ENCODE data around the gene UGT1A5.

- TF ChIP-seq SIN3A (IDR thresholded peaks at IDR 0.05; ENCODE audit: low read depth) (no peak), EZH2phosphoT487 (IDR thresholded peaks at IDR 0.05; ENCODE audit: borderline replicate concordance) (no peak), POLR2A (IDR thresholded peaks at IDR 0.05; ENCODE audit: borderline replicate concordance, extremely low read depth, insufficient read depth, insufficient read length) (no peak), YY1 (IDR thresholded peaks at IDR 0.05; ENCODE audit: extremely low read depth, insufficient replicate concordance, low read depth, low read length) (no peak), MAX (IDR thresholded peaks at IDR 0.05) (no peak), ZNF274 (IDR thresholded peaks at IDR 0.05; ENCODE audit: low read depth, low read length) (no peak), ZFX (IDR thresholded peaks at IDR 0.05) (no peak), REST (IDR thresholded peaks at IDR 0.05; ENCODE audit: low read depth) (no peak), EZH2 (IDR thresholded peaks at IDR 0.05) (no peak), CEBPB (IDR thresholded peaks at IDR 0.05; ENCODE audit: low read depth) (no peak)
- TF ChIP-seq, protein P1, sequence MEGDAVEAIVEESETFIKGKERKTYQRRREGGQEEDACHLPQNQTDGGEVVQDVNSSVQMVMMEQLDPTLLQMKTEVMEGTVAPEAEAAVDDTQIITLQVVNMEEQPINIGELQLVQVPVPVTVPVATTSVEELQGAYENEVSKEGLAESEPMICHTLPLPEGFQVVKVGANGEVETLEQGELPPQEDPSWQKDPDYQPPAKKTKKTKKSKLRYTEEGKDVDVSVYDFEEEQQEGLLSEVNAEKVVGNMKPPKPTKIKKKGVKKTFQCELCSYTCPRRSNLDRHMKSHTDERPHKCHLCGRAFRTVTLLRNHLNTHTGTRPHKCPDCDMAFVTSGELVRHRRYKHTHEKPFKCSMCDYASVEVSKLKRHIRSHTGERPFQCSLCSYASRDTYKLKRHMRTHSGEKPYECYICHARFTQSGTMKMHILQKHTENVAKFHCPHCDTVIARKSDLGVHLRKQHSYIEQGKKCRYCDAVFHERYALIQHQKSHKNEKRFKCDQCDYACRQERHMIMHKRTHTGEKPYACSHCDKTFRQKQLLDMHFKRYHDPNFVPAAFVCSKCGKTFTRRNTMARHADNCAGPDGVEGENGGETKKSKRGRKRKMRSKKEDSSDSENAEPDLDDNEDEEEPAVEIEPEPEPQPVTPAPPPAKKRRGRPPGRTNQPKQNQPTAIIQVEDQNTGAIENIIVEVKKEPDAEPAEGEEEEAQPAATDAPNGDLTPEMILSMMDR (IDR thresholded peaks at IDR 0.05 in 2 of 3, conservative IDR thresholded peaks at IDR 0.05 in 1 of 3; ENCODE audit: borderline replicate concordance in 1 of 3, insufficient read depth in 1 of 3, low read depth in 2 of 3, low read length in 2 of 3): no peak
Measured at GRCh38 chr2:233691443-233692433, 21.0 kb upstream of the UGT1A5 start.

Data from HCT116 (cell line).